HG03159 (cell line): ENCODE data around the gene VIT.

Experiments
- ATAC-seq: cut with Tn5 transposase; IDR thresholded peaks from one replicate; pipeline ENCODE4 v1.9.1; 2021; ENCODE audit warnings: mild to moderate bottlenecking, moderate library complexity; ENCODE audit not compliant: unreplicated experiment

VIT gene

GRCh38 chr2:36854241-36854640 is 157.7 kb downstream of the VIT start:
- ATAC-seq: no peak

- ATAC-seq: no peak
Observed at GRCh38 chr2:36855429-36855828, 158.9 kb downstream of the VIT start.

GRCh38 chr2:36857713-36858112 is 161.2 kb downstream of the VIT start:
- ATAC-seq: no peak

DNA sequence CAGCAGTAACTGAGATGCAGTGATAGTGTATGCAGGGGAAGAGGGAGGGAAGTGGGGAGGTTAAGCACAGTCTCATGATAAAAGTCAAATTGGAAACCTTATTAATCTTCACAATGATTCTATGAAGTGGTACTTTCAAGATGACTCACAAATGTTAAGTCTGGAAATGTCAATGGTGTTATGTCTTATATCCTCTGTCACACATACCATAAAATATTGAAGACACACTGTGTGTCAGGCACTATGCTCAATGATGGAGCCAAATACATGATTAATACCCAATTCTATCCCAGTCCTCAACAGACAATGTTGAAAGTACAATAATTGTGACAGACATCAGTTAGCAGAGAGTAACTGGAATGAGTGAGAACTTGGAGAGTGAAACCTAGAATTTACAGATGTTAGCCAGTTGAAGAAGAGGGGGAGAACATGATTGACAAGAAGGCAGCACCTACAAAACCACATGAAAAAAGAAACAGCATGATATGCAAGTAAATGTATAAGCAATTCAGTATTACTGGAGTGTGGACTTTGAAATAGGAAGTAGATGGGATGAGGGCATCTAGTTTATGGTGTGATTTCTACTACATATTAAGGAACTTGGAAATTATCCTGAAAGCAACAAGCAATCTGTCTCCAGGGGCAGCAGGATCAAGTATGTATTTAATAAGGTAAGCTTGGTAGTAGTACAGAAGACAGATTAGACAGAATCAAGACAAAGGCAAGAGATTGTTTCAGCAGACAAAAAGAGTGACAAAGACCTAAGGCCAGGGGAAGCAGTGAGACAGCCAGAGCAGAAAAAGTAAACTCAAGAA is 162.3 kb downstream of the VIT start:
- ATAC-seq: peak; percentile 70

DNA sequence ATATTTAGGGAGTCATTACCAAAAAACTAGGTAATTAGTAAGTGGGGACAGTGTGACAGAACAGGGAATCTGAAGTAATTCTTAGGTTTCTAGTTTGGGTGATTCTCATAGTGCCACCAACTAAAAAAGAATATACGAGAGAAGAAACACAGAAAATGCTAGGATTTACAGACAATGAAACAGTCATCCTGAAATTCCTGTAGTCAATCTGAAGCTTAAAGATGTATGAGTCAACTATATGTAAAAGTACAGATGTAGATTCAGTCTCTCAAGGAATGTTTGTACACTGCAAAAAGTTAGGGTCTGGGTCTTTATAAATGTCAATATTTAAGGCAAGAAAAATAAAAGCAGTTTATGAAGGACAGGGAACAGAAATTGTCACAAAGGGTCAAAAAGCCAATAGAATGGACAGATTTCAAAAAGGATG is 162.9 kb downstream of the VIT start:
- peak; percentile 5 for ATAC-seq

- ATAC-seq: no peak
Observed at GRCh38 chr2:36861896-36862295, 165.4 kb downstream of the VIT start.
